GM21526 (cell line): Measurements from ENCODE around the gene NYNRIN.
"Not testable (repeated sequence)": the region's sequence is repeated elsewhere in the genome, so short reads cannot be mapped to it uniquely, and the experiment has no call there.

ENCODE experiments used
- ATAC-seq: cut with Tn5 transposase; IDR thresholded peaks from one replicate; pipeline ENCODE4 v1.9.1; 2021; ENCODE audit warnings: moderate library complexity; ENCODE audit not compliant: unreplicated experiment, low FRiP score

NYNRIN gene

DNA sequence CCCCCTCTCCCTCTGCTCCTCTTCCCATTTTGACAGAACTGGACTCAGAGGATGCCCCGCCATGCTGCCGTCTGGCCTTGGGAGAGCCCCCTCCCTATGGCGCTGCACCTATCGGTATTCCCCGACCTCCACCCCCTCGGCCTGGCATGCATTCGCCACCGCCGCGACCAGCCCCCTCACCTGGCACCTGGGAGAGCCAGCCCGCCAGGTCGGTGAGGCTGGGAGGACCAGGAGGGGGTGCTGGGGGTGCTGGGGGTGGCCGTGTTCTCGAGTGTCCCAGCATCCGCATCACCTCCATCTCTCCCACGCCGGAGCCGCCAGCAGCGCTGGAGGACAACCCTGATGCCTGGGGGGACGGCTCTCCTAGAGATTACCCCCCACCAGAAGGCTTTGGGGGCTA, 29.3 kb upstream of the NYNRIN start:
- no peak for ATAC-seq

DNA sequence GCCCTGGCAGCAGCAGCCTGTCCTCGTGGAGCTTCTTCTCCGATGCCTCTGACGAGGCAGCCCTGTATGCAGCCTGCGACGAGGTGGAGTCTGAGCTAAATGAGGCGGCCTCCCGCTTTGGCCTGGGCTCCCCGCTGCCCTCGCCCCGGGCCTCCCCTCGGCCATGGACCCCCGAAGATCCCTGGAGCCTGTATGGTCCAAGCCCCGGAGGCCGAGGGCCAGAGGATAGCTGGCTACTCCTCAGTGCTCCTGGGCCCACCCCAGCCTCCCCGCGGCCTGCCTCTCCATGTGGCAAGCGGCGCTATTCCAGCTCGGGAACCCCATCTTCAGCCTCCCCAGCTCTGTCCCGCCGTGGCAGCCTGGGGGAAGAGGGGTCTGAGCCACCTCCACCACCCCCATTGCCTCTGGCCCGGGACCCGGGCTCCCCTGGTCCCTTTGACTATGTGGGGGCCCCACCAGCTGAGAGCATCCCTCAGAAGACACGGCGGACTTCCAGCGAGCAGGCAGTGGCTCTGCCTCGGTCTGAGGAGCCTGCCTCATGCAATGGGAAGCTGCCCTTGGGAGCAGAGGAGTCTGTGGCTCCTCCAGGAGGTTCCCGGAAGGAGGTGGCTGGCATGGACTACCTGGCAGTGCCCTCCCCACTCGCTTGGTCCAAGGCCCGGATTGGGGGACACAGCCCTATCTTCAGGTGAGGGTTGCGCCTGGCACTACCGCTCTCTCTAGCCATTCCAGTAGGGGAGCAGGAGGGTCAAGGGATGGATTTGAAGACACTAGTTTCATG, 28.7 kb upstream of the NYNRIN start:
- no peak for ATAC-seq

DNA sequence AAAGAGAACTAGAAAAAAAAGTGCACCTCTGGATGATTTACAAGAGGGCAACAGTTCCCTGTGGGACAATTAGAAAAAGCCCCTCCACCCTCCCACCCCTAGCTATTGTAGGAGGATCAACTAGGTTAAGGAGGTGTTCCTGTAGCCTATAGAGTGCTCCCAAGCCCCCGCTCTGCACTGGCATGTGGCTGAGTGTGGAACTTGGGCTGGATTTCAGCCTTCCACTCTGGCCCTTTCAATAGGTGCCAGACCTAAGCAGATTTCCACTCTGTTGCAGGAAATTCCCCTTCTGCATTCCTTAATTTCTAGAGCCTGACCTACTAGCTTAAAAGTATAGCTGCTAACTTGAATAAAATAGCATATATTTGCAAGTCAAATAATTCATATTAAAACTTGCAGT, 28.1 kb upstream of the NYNRIN start:
- ATAC-seq: no peak

DNA sequence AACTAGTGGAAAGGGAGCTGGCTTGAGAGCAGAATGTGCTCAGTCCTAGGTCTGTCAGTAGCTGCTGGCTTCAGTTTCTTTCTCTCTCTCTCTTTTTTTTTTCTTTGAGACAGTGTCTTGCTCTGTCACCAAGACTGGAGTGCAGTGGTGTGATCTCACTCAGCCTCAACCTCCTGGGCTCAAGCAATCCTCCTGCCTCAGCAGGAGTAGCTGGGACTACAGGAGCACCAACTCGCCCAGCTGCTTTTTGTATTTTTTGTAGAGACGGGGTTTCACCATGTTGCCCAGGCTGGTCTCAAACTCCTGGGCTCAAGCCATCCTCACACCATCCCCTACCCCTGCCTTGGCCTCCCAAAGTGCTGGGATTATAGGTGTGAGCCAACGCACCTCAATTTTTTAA, 27.2 kb upstream of the NYNRIN start:
- not testable (repeated sequence) for ATAC-seq

DNA sequence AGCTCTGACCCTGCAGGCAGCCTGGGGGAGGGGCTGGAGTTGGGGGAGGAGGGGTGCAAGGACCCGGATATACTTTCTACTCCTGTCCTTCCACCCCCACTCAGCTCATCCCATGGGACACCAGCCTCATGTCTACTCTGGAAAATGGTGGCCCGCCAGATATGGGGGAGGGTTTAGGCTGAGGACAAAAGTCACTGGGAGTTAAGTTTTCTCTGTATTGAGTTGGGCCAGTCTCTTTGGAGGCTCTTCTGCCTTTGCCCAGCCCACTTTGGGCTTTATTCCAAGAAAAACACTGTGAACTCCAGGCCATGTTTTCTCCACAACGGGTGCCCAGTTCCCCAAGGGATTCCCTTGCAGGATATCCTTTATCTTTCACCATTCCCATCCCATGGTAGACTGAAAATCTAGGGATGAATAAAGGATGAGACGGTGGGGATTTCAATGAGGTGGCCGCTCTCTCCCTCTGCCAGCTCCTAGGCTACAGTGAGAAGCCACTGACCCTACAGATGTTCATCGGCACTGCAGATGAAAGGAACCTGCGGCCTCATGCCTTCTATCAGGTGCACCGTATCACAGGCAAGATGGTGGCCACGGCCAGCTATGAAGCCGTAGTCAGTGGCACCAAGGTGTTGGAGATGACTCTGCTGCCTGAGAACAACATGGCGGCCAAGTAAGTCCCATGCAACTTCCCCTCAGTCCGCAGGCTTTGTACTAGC, 25.9 kb upstream of the NYNRIN start:
- ATAC-seq: no peak

DNA sequence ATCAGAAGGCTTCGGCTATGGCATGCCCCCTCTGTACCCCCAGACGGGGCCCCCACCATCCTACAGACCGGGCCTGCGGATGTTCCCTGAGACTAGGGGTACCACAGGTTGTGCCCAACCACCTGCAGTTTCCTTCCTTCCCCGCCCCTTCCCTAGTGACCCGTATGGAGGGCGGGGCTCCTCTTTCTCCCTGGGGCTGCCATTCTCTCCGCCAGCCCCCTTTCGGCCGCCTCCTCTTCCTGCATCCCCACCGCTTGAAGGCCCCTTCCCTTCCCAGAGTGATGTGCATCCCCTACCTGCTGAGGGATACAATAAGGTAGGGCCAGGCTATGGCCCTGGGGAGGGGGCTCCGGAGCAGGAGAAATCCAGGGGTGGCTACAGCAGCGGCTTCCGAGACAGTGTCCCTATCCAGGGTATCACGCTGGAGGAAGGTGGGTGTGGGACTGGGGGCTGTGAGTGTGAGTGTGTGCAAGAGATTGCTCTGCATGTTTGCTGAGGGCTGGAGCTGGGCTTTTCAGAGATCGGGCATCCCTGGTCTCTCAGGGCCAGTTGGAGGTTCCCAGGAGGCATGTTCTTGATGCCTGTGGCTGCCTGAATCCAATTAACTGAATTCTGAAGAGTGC, 22.2 kb upstream of the NYNRIN start:
- no peak for ATAC-seq

DNA sequence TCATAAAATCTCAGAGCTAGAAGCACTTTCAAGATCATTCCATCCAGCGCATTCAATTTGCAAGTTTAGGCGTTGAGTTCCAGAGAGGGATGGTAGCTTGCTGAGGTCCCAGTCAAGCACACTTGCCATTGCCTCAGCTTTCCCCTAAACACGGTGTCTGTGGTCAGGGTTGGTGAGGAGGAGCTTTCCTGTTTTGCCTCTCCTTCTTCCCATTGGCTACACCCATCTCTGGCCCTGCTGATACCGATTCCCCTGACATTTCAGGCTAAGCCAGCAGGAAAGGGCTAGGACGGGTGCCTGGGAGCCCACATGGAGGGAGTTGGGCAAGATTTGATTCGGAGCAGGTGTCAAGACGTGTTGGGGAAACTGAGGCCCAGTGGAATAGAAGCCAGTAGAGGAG, 21.7 kb upstream of the NYNRIN start:
- no peak for ATAC-seq

DNA sequence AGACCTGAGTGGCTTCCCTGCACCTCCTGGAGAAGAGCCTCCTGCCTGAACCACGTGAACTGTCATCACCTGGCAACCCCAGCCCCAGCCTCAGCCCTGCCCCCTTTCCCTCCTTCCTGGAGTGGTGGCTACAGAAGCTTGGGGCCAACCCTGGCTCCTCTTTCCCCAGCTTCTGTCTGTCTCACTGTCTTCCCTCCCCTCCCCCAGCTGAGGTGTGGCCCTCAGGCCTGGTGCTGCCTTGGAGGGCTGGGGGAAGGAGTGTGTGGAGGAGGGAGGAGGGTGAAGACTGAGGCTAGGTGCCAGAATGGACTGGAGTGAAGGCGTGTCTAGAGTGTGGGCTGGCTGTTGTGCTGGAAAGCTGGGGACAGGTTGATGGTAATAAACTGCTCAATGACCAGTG, 21.1 kb upstream of the NYNRIN start:
- no peak for ATAC-seq

DNA sequence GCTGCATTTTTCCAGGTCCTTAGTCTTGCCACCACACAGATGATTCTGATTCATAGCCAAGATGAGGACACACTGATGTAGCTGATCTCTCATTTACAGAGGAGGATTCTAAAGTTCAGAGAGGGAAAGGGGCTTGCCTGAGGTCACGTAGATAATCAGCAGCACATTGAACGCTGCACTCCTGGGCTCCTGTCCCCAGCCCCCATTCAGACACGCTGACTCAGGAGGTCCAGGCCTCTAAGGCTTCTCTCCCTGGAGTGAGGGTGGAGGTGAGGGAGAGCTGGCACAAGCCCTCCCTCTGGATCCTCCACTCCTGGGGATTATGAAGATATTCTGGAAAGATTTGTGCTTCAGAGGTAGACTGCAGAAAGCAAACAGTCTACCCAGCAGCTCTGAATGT, 20.5 kb upstream of the NYNRIN start:
- no peak for ATAC-seq

DNA sequence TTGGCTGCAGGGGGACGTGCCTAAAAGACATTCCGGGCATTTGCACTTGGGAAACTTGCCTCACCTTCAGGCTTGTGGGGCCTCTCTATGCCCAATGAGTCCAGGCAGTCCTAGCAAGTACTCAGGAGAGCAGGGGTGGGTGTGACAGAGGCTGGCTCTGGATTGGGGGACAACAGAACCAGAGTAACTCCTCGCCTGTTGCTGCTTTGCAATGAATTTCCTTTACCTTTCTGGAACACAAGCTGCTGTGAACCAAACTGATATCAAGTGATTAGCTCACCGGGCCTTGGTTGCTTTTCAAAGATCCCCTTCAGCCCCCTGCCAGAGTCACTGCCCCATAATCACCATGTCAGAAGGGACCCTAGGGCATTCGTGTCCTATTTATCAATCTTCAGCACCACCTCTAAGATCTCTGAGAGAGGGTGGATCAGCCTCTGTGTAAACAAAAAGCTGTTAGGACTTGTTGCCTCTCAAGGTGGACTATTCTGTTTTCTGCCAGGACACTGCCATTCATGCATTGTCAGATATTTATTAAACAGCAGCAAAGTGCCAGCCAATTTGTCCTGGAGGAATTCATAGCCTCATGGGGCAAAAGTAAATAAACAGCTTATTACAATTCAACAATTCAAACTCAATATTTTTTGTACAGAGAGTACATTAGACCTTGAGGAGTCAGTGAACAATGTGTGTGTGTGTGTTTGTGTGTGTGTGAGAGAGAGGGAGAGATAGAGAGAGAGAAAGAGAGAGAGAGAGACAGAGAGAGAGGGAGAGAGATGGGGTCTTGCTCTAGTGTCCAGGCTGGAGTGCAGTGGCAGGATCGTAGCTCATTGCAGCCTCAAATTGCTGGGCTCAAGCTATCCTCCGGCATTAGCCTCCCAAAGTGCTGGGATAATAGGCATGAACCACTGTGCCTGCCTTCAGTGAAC, 19.6 kb upstream of the NYNRIN start:
- ATAC-seq: no peak

DNA sequence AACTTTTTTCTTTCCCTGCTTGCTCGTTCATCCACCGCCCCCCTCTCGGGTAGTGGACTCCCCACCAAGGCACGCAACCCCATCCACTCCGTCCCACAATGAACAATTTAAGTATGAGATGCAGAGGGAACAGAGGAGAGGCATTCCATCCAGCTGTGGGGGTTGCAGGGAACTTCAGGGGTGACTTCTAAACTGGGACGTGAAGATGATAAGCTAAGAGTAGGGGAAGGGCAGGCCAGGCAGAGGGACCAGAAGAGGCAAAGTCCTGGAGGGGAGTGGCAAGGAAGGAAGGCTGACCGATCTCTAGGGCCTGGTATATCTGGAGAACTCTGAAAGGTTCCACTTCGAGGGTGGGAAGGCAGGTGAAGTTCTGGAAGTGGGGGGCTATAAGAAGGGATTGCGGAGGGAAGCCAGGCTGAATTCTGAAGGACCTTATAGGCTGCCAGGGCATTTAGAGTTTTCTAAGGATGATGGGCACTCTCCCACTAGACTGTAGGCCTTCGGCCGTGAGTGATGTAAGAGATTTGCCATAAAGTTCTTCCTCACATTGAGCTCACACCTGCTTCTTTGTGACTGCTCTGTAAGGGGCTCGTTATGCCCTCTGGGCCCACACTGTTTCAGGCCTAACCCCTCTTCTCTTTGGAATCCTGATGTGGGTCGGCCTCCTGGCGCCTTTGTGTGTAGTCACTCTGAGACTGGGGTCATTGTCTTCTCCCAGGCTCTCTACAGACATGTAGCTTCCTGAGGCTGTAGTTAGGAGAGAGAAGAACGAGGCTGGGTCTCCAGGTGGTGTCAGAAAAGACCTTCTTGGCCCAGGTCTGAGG, 18.7 kb upstream of the NYNRIN start:
- ATAC-seq: no peak

DNA sequence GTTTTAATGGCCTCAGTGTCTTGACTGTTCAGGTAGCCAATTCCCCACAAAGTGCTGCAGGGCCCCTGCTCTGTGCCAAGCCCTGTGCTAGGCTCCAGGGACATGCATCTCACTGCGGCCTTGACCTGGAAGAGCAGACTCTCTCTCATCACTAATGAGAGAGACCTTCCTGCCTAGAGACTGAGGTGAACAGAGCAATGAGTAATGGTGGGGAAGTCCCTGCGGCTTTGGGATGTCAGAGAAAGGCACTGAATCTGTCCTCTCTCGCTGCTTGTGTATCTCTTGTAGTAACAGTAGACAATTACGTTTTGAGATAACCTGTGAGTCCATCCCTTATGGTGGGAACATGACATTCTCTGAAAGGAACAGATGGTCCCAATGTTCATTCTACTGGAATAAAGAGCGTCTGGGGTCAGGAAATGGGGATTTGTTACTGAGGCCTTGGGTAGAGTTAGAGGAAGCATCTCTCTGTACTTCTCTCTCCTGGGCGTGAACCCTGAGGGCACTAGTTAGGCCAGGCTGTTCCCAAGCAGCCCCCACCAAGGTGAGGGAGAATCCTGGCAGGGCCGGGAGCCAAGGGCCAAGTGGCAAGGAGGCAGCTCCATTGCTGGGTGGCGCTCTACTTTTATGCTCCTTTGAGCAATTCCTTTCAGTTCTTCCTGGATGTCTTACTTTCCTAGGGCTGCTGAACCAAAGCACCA, 17.3 kb upstream of the NYNRIN start:
- no peak for ATAC-seq

DNA sequence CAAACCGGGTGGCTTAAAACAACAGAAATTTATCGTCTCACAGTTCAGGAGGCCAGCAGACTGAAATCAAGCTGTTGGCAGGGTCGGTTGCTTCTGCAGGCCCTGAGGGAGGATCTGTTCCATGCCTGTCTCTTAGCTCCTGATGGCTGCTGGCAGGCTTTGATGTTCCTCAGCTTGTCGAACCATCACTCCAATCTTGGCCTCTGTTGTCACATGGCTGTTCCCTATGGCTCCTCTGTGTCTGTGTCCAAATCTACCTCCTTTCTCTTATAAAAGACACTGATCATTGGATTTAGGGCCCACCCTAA, 16.8 kb upstream of the NYNRIN start:
- no peak for ATAC-seq

DNA sequence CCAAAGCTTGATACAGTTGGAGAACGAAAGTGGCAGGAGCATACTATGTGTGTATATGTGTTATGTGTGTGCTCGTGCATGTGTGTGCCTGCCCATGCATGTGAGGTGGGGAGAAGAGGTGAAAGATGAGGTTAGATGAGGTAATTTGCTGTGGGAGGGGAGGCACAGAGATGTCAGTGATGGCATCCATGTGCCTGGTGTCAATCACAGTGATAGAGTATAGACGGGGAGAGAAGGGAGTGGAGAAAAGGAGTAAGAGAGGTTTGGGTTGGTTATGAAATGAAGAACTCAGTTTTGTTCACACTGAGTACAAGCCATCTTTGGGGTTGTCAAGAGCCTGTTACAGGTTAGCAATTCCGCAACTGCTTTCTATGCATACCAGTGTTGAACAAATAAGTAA, 14.6 kb upstream of the NYNRIN start:
- no peak for ATAC-seq

DNA sequence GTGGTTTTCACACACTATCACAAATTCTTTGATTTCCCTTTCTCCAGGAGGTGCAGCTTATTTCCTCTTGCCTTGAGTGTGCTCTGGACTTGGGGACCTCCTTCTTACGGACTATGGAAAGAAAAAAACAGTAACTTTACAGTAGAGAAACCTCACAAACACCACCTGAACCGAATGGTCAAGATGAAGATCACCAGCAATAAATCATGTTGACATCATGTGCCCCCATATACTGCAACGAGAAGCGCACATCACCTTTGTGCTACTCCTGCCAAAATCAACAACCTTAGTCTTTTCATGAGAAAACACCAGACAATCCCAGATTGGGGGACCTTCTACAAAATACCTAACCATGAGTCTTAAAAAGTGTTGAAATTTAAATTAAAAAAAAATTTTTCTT, 13.3 kb upstream of the NYNRIN start:
- no peak for ATAC-seq

DNA sequence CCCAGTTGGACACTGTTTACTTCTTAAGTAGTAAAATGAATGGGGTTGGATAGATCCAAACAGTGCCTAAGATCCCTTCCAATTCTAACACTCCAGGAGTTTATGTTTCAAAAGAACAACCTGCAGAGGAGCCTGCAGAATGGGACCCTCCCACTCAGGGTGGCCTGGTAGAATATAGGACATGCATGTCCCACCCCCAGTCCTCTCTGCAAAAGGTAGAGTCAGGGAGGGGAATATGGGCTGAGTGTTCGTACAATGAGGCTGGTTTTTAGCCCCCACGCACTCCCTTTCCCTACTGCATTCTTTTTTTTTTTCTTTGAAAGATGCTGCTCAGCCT, 11.8 kb upstream of the NYNRIN start:
- ATAC-seq: no peak

DNA sequence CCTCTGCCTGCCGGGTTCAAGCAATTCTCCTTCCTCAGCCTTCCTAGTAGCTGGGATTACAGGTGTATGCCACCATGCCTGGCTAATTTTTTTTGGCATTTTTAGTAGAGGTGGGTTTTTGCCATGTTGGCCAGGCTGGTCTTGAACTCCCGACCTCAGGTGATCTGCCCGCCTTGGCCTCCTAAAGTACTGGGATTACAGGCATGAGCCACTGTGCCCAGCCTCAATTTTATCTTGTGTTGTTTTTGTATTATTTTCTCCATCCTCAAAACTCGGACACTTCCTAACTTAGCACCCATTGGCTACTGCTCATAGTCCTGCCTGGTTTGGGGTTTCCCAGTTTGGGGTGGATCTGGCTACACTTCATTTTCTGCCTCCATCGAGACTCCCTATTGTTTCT, 11.2 kb upstream of the NYNRIN start:
- not testable (repeated sequence) for ATAC-seq

DNA sequence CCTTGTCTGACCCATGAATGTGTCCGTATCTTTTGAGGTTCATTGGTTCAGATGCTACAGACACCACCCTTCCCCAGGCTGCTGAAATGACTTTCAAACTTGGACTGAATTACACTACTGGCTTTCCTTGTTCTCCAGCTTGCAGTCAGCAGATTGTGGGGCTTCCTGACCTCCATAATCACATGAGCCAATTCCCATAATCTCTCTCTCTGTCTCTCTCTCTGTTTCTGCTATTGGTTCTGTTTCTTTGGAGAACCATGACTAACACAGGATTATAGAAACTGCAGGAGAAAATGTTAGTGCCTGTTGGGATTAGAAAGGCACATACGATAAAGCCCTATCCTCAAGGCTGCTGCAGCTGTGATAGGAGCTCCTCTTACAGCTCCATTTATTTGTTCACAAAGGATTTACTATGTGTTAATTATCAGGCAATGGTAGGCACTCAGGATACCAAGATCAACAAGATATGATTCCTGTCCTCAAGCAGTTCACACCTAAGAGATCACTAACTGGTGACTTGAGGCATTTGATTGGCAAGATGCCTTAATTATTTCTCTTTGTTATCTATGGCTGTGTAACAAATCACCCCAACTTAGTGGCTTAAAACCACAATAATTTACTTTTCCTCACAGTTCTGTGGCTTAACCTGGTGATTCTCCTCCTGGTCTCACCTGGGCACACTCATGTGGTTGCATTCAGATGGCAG, 10.2 kb upstream of the NYNRIN start:
- no peak for ATAC-seq

DNA sequence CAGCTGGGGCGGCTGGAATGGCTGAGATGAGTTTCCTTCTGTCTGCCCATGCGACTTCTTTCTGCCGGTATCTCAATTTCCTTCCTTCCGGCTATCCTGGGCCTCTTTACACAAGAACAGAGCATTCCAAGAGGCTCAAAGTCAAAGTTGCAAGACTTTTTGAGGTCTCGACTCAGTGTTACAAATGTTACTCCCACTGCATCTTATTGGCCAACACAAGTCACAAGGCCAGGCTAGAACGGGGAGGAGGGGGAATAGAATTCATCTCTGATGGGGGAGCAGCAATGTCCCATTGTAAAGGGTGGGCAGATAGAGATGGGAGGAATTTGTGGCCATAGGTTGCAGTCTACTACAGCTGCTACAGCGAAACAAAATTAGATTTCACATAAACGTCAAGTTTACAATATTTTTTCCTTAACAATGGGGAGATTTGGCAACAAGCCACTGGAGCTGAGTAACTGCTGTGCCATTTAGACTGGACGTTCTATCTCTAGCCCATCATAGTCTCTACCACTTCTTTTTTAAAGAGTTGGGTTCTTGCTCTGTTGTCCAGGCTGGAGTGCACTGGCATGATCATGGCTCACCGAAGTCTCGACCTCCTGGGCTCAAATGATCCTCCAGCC, 9.5 kb upstream of the NYNRIN start:
- no peak for ATAC-seq
